GM23248 (cell line): ENCODE results near the gene LATS1. TPM values are rescaled to one million over a fixed set of nuclear protein-coding genes. Genes with fewer than 3 reads are reported as not detected.

Experiments
- DNase-seq: peaks from one replicate; pipeline ENCODE4 v3.0.0-alpha.2; 2015
- H2AFZ ChIP-seq: fragments of 200-600 bp; sonication (generic); 2 replicates; pipeline ENCODE4 v1.6.1; 2016; ENCODE audit warnings: antibody characterized with exemption
- H3F3A ChIP-seq: fragments of 200-600 bp; sonication (generic); 2 replicates; pipeline ENCODE4 v1.6.1; 2016; ENCODE audit warnings: mild to moderate bottlenecking, antibody characterized with exemption, mixed run types; ENCODE audit not compliant: insufficient read depth
- H3K27ac ChIP-seq: fragments of 200-600 bp; sonication (generic); 2 replicates; pipeline ENCODE4 v1.5.1; 2016; ENCODE audit warnings: mild to moderate bottlenecking
- H3K27me3 ChIP-seq: fragments of 200-600 bp; sonication (generic); replicated peaks from 2 replicates; pipeline ENCODE4 v1.6.1; 2016; ENCODE audit warnings: mild to moderate bottlenecking; ENCODE audit not compliant: insufficient read depth
- H3K36me3 ChIP-seq: fragments of 200-600 bp; sonication (generic); 2 replicates; pipeline ENCODE4 v1.6.1; 2016; ENCODE audit warnings: low read depth, mild to moderate bottlenecking
- H3K4me1 ChIP-seq: fragments of 200-600 bp; sonication (generic); 2 replicates; pipeline ENCODE4 v1.6.1; 2016; ENCODE audit warnings: mild to moderate bottlenecking; ENCODE audit not compliant: insufficient read depth
- H3K4me2 ChIP-seq: fragments of 200-600 bp; sonication (generic); one replicate; pipeline ENCODE4 v1.6.1; 2016; ENCODE audit warnings: mild to moderate bottlenecking; ENCODE audit not compliant: unreplicated experiment
- H3K4me3 ChIP-seq: fragments of 200-600 bp; sonication (generic); 2 replicates; pipeline ENCODE4 v1.5.1; 2016; ENCODE audit warnings: mild to moderate bottlenecking
- H3K79me2 ChIP-seq: fragments of 200-600 bp; sonication (generic); 2 replicates; pipeline ENCODE4 v1.6.1; 2016; ENCODE audit warnings: mild to moderate bottlenecking; ENCODE audit not compliant: insufficient read depth
- H3K9ac ChIP-seq: fragments of 200-600 bp; sonication (generic); 2 replicates; pipeline ENCODE4 v1.6.1; 2016; ENCODE audit warnings: mild to moderate bottlenecking
- H3K9me2 ChIP-seq: fragments of 200-600 bp; sonication (generic); 2 replicates; pipeline ENCODE4 v1.6.1; 2016; ENCODE audit warnings: mixed run types, mild to moderate bottlenecking, moderate library complexity; ENCODE audit not compliant: insufficient read depth
- H3K9me3 ChIP-seq: fragments of 200-600 bp; sonication (generic); one replicate; pipeline ENCODE4 v1.6.1; 2017; ENCODE audit warnings: low read depth
- H4K20me1 ChIP-seq: fragments of 200-600 bp; sonication (generic); 2 replicates; pipeline ENCODE4 v1.6.0; 2016; ENCODE audit not compliant: insufficient read depth
- EZH2 ChIP-seq: fragments of 200-600 bp; sonication (generic); IDR thresholded peaks from 2 replicates; pipeline ENCODE4 v1.6.1; 2018; ENCODE audit warnings: antibody characterized with exemption, mild to moderate bottlenecking; ENCODE audit not compliant: insufficient read depth, poor library complexity, severe bottlenecking
- EZH2phosphoT487 ChIP-seq: fragments of 200-600 bp; sonication (generic); IDR thresholded peaks from 2 replicates; pipeline ENCODE4 v1.6.1; 2018; ENCODE audit warnings: antibody characterized with exemption, moderate library complexity, mild to moderate bottlenecking, low read depth; ENCODE audit not compliant: insufficient read depth
- WGBS, 2 experiments: methylation state at CpG; one replicate each; pipeline ENCODE4 v1.1.6; 2015 to 2017; ENCODE audit warnings: low lambda C conversion rate in 2 of 2, low coverage in 1 of 2; ENCODE audit errors: missing lambda C conversion rate in 2 of 2; 5-methylcytosine and 5-hydroxymethylcytosine counted together
- in situ Hi-C: fragments of 300-500 bp; cut with MboI; formaldehyde crosslinking; loops from 2 replicates; pipeline ENCODE4 v1.15.0; 2020
- polyA plus RNA-seq: library from polyadenylated mRNA; unstranded; fragments of >200 nt; fragmentation: Nextera tagmentation; extraction: Ambion mirVana; gene quantifications from 2 replicates; pipeline ENCODE4 v1.2.1, GENCODE V29; 2016
- total RNA-seq: library from RNA; depleted of rRNA; stranded (reverse); fragments of >200 nt; shearing (Covaris generic); gene quantifications from 2 replicates; pipeline ENCODE4 v1.2.3, GENCODE V29; 2014

The LATS1 gene
- total and polyA plus RNA-seq, 2 experiments from 2014 or later, result 12.8 to 20.2 TPM

- H3K27me3 ChIP-seq, result no peaks in the 10 kb centered on the region
- no peaks in the 10 kb centered on the region for H3K4me1 ChIP-seq
- no peak overlapping the region for H3K4me3 ChIP-seq
- no peak overlapping the region for H2AFZ ChIP-seq
- no peak overlapping the region for H3K4me2 ChIP-seq
- peaks cover 34% of the 10 kb centered on the region; the same call in 1 of the 2 replicates for H3K36me3 ChIP-seq
- in situ Hi-C loops, result no loop called here
- H4K20me1 ChIP-seq, result no peaks in the 10 kb centered on the region
- H3K9me3 ChIP-seq, result no peaks in the 10 kb centered on the region
- no peak overlapping the region for H3K27ac ChIP-seq
- WGBS, 2 experiments, result 92 to 95% methylated on average over 1 of the region's 1 CpG
- DNase-seq, result no peak
- H3F3A ChIP-seq, result no peaks in the 10 kb centered on the region
- no peaks in the 10 kb centered on the region for H3K9me2 ChIP-seq
- no peaks in the 10 kb centered on the region for H3K79me2 ChIP-seq
- no peak for TF ChIP-seq EZH2
- no peak for TF ChIP-seq EZH2phosphoT487
- no peak overlapping the region for H3K9ac ChIP-seq
Observed at GRCh38 chr6:149734915-149735314, 17.0 kb upstream of the LATS1 start.

- DNase-seq, result no peak
- H3K9me2 ChIP-seq, result no peaks in the 10 kb centered on the region
- no peak overlapping the region for H3K9ac ChIP-seq
- no peaks in the 10 kb centered on the region for H3K9me3 ChIP-seq
- H2AFZ ChIP-seq, result no peak overlapping the region
- TF ChIP-seq EZH2phosphoT487, result no peak
- no peak for TF ChIP-seq EZH2
- no peaks in the 10 kb centered on the region for H4K20me1 ChIP-seq
- no peaks in the 10 kb centered on the region for H3K4me1 ChIP-seq
- H3K79me2 ChIP-seq, result no peaks in the 10 kb centered on the region
- H3F3A ChIP-seq, result no peaks in the 10 kb centered on the region
- H3K27me3 ChIP-seq, result no peaks in the 10 kb centered on the region
- H3K27ac ChIP-seq, result no peak overlapping the region
- no peak overlapping the region for H3K4me3 ChIP-seq
- WGBS, 2 experiments, result 96 to 100% methylated on average over 2 of the region's 2 CpGs
- in situ Hi-C loops, result no loop called here
- H3K36me3 ChIP-seq, result peaks cover 30% of the 10 kb centered on the region; the same call in 1 of the 2 replicates
- H3K4me2 ChIP-seq, result no peak overlapping the region
Observed at GRCh38 chr6:149733089-149733720, 15.3 kb upstream of the LATS1 start.

GRCh38 chr6:149729824-149730223, 11.9 kb upstream of the LATS1 start:
- 91 to 98% methylated on average over 8 of the region's 8 CpGs for WGBS, 2 experiments
- Histone ChIP-seq H3K4me3 (no peak overlapping the region), H3K4me1 (no peaks in the 10 kb centered on the region), H3K4me2 (no peak overlapping the region), H3K27me3 (no peaks in the 10 kb centered on the region), H3K79me2 (no peaks in the 10 kb centered on the region), H3K9me3 (no peaks in the 10 kb centered on the region), H3F3A (peaks cover 4% of the 10 kb centered on the region; the same call in 1 of the 2 replicates), H3K27ac (no peak overlapping the region), H3K9me2 (no peaks in the 10 kb centered on the region), H3K9ac (no peak overlapping the region), H3K36me3 (peaks cover 38% of the 10 kb centered on the region; the same call in 1 of the 2 replicates), H2AFZ (no peak overlapping the region), H4K20me1 (no peaks in the 10 kb centered on the region)
- DNase-seq, result no peak
- in situ Hi-C loops, result no loop called here
- TF ChIP-seq EZH2phosphoT487, result no peak
- TF ChIP-seq EZH2, result no peak

- Histone ChIP-seq H3K9me2 (no peaks in the 10 kb centered on the region), H3F3A (peaks cover 13% of the 10 kb centered on the region), H3K4me3 (no peak overlapping the region), H3K4me2 (no peak overlapping the region), H3K36me3 (peaks cover 38% of the 10 kb centered on the region; the same call in 1 of the 2 replicates), H2AFZ (no peak overlapping the region), H4K20me1 (no peaks in the 10 kb centered on the region), H3K9ac (no peak overlapping the region), H3K9me3 (no peaks in the 10 kb centered on the region), H3K27me3 (no peaks in the 10 kb centered on the region), H3K4me1 (peaks cover under 1% of the 10 kb centered on the region; the same call in 1 of the 2 replicates), H3K79me2 (no peaks in the 10 kb centered on the region), H3K27ac (no peak overlapping the region)
- no peak for DNase-seq
- no peak for TF ChIP-seq EZH2
- no peak for TF ChIP-seq EZH2phosphoT487
- 94 to 98% methylated on average over 5 of the region's 5 CpGs for WGBS, 2 experiments
- in situ Hi-C loops, result no loop called here
Observed at GRCh38 chr6:149728499-149729234, 10.8 kb upstream of the LATS1 start.
